Measurements from ENCODE around the gene CTTN. TPM values are rescaled to one million over a fixed set of nuclear protein-coding genes. Genes with fewer than 3 reads are reported as not detected.

CTTN gene
- total RNA-seq, 1 donor from 2014 or later = 313 TPM

DNA sequence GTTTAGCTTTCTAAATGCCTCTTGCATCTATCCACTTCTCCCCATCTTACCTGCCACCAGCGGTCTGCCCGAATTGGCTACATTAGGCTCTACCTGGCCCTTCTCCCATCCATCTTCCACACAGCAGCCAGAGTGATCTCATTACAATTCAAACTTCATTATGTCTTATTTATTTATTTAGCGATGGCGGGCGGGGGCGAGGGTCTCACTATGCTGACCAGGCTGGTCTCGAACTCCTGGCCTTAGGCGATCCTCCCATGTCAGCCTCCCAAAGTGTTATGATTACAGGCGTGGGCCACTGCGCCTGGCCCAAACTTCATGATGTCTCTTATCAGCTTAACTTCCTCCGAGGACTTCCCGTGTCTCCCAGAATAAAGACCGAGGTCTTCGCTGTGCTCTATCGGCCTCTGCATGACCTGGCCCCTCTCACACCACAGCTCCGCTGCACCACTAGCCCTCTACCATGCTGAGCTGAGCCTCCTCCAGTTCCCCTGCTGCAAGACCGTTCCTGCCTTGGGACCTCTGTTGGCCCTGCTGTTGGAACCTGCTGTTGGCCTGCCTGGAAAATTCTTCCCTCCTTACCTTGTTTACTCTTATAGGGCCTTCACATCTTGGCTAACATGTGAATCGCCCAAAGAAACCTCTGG is 870 bp upstream of the CTTN start:
- H3K4me1 Mint-ChIP-seq (ENCODE audit: unreplicated experiment) = peaks cover 25% of the 10 kb centered on the region
- H3K27ac Mint-ChIP-seq (ENCODE audit: unreplicated experiment) = peak overlapping the region; percentile 78
- no peaks in the 10 kb centered on the region for H3K9me3 Mint-ChIP-seq (ENCODE audit: unreplicated experiment)
- TF ChIP-seq, protein P1, sequence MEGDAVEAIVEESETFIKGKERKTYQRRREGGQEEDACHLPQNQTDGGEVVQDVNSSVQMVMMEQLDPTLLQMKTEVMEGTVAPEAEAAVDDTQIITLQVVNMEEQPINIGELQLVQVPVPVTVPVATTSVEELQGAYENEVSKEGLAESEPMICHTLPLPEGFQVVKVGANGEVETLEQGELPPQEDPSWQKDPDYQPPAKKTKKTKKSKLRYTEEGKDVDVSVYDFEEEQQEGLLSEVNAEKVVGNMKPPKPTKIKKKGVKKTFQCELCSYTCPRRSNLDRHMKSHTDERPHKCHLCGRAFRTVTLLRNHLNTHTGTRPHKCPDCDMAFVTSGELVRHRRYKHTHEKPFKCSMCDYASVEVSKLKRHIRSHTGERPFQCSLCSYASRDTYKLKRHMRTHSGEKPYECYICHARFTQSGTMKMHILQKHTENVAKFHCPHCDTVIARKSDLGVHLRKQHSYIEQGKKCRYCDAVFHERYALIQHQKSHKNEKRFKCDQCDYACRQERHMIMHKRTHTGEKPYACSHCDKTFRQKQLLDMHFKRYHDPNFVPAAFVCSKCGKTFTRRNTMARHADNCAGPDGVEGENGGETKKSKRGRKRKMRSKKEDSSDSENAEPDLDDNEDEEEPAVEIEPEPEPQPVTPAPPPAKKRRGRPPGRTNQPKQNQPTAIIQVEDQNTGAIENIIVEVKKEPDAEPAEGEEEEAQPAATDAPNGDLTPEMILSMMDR (IDR thresholded peaks at IDR 0.05) = no peak
- peak overlapping the region; percentile 92 for H3K4me3 Mint-ChIP-seq (ENCODE audit: unreplicated experiment)
- H3K27me3 Mint-ChIP-seq (ENCODE audit: unreplicated experiment) = no peaks in the 10 kb centered on the region
- DNase-seq (ENCODE audit: extremely low spot score, unreplicated experiment) = no peak
- H3K36me3 Mint-ChIP-seq (ENCODE audit: unreplicated experiment) = peaks cover 3% of the 10 kb centered on the region

DNA sequence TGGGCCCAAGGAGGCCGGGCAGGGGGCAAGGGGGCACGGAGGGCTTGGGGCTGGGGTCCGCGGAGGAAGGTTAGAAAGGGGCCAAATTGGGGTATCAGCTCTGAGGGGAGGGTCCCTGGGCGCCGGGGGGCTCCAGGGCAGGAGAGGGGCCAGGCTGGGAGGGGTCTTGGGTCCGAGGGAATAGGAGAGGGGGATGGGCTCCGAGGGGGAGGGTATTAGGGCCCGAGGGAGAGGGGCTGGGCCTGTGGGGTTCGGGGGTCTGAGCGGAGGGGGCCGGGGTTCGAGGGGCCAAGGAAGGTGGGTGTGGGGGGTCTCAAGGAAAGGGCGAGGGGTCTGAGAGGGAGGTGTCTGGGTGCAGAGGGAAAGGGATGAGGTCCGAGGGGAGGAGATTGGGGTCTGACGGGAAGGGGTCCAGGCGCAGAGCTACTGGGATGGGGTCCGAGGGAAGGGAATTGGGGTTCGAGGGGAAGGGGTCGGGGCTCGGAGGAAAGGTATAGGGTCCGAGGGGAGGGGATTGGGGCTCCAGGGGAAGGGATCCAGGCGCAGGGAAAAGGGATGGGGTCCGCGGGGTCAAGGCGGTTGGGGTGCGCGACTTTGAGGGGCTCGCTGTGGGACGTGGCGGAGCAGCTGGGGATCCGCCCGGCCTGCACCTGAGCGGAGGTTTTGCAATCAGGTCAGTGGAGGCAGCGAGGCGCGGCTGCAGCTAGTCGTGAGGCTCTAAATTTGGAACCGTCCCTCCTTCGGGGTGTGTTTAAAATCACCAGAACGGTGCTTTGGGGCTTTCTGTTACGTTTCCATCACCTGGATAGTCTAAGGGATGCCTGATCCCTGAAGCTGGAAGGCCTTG is 728 bp downstream of the CTTN start:
- H3K4me1 Mint-ChIP-seq (ENCODE audit: unreplicated experiment) = peaks cover 26% of the 10 kb centered on the region
- peak overlapping the region; percentile 81 for H3K4me3 Mint-ChIP-seq (ENCODE audit: unreplicated experiment)
- H3K27me3 Mint-ChIP-seq (ENCODE audit: unreplicated experiment) = no peaks in the 10 kb centered on the region
- no peaks in the 10 kb centered on the region for H3K9me3 Mint-ChIP-seq (ENCODE audit: unreplicated experiment)
- TF ChIP-seq, protein P1 (IDR thresholded peaks at IDR 0.05) = no peak
- peak overlapping the region; percentile 93 for H3K27ac Mint-ChIP-seq (ENCODE audit: unreplicated experiment)
- H3K36me3 Mint-ChIP-seq (ENCODE audit: unreplicated experiment) = peaks cover 3% of the 10 kb centered on the region
- no peak for DNase-seq (ENCODE audit: extremely low spot score, unreplicated experiment)

DNA sequence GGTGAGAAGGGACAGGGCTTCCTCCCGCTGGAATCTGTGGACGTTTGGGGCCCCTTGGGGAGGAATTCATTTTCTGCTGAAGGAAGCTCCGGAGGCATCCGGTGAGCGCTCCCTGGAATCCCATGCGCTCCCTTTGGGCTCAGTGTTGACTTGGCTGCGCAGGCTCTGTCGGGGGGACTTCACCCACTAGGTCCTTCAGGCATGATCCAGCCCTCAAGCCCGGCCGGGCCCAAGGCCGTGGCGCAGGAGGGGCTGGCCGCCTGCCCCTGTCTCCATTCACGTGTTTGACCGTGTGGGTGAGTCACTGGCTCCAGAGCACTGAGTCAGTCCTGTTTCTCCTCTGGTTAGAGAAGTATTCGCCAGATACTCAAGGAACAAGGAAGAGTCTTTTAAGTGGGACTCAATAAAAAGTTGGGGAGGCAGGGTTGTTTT is 1.4 kb downstream of the CTTN start:
- TF ChIP-seq, protein P1 (IDR thresholded peaks at IDR 0.05) = no peak
- H3K9me3 Mint-ChIP-seq (ENCODE audit: unreplicated experiment) = no peaks in the 10 kb centered on the region
- peak overlapping the region; percentile 93 for H3K27ac Mint-ChIP-seq (ENCODE audit: unreplicated experiment)
- H3K4me3 Mint-ChIP-seq (ENCODE audit: unreplicated experiment) = peak overlapping the region; percentile 81
- DNase-seq (ENCODE audit: extremely low spot score, unreplicated experiment) = peak; percentile 90
- no peaks in the 10 kb centered on the region for H3K27me3 Mint-ChIP-seq (ENCODE audit: unreplicated experiment)
- H3K4me1 Mint-ChIP-seq (ENCODE audit: unreplicated experiment) = peaks cover 26% of the 10 kb centered on the region
- H3K36me3 Mint-ChIP-seq (ENCODE audit: unreplicated experiment) = peaks cover 3% of the 10 kb centered on the region

DNA sequence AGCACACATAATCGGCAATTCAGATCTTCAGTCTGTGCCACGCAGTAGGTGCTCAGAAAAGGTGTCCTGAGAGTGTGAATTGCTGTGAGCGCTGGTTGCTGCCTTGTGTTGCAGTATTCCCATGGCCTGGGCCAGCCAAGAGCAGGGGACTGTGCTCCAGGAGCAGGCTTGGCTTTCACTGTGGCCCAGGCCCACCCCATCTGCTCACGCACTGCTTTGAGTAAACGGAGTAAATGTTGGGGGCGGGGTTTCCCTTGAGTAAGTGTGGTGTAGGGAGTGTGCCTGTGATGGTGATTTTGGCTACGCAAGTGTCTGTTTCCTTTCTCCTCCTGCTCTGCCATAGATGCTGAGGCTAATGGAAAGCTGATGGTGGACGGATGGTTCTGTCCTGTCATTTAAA is 2.3 kb downstream of the CTTN start:
- Mint-ChIP-seq H3K4me3 (ENCODE audit: unreplicated experiment) (no peak overlapping the region), H3K4me1 (ENCODE audit: unreplicated experiment) (peaks cover 26% of the 10 kb centered on the region), H3K27me3 (ENCODE audit: unreplicated experiment) (no peaks in the 10 kb centered on the region), H3K27ac (ENCODE audit: unreplicated experiment) (no peak overlapping the region), H3K9me3 (ENCODE audit: unreplicated experiment) (no peaks in the 10 kb centered on the region), H3K36me3 (ENCODE audit: unreplicated experiment) (peaks cover 6% of the 10 kb centered on the region)
- no peak for DNase-seq (ENCODE audit: extremely low spot score, unreplicated experiment)
- TF ChIP-seq, protein P1 (IDR thresholded peaks at IDR 0.05) = no peak

DNA sequence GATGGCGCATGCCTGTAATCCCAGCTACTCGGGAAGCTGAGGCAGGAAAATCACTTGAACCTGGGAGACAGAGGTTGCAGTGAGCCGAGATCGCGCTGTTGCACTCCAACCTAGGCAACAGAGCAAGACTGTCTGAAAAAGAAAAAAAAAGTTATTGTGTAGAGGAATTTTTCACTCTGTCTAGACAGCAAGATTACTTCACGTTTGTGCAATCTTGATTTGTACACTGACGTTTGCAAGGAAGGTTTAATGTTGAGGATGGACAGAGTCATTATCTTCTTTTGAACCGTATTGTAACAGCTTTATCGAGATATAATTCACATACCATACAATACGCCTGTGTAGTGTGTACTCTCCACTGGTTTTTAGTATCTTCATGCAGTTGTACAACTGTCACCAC is 3.7 kb downstream of the CTTN start:
- no peaks in the 10 kb centered on the region for H3K27me3 Mint-ChIP-seq (ENCODE audit: unreplicated experiment)
- peaks cover 9% of the 10 kb centered on the region for H3K36me3 Mint-ChIP-seq (ENCODE audit: unreplicated experiment)
- no peak overlapping the region for H3K4me3 Mint-ChIP-seq (ENCODE audit: unreplicated experiment)
- TF ChIP-seq, protein P1 (IDR thresholded peaks at IDR 0.05) = no peak
- H3K9me3 Mint-ChIP-seq (ENCODE audit: unreplicated experiment) = no peaks in the 10 kb centered on the region
- H3K4me1 Mint-ChIP-seq (ENCODE audit: unreplicated experiment) = peaks cover 24% of the 10 kb centered on the region
- H3K27ac Mint-ChIP-seq (ENCODE audit: unreplicated experiment) = no peak overlapping the region
- DNase-seq (ENCODE audit: extremely low spot score, unreplicated experiment) = no peak
